GM19372 (cell line): ENCODE data around the gene ACOT8.
"Not testable (repeated sequence)": the region's sequence is repeated elsewhere in the genome, so short reads cannot be mapped to it uniquely, and the experiment has no call there.

Experiments
- ATAC-seq: cut with Tn5 transposase; IDR thresholded peaks from one replicate; pipeline ENCODE4 v1.9.1; 2021; ENCODE audit warnings: mild to moderate bottlenecking, low read depth, moderate library complexity; ENCODE audit not compliant: unreplicated experiment

ACOT8 gene

DNA sequence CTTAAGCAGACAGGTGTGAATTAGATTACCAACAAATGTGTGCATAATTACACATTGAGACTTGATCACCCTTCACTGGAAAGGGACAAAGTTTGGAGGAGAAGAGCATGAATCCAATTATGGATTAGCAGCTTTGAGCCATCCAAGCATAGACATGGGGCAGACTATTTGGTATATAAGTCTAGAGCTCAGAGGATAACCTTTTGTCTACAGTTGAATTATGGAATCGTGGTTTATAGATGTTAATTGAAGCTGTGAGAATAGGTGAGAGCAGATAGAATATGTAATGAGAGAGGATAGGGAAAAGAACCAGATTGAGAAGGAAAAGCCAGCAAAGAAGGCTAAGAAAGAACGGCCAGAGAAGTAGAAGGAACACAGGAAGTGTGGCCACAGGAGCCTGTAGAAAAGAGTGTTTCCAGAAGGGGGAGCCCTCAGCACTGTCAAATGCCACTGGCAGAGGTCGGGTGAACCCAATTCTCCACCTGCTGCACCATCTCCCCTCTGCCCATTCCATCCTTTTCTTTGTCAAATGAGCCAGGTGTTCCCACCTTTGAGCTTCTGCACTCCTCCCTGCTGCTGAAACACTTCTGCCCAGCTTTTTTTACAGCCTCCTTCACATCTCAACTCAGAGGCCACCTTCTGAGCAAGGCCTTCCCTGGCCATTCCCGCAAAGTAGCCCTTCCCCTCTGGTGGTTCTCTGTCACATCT, 58.1 kb downstream of the ACOT8 start:
- no peak for ATAC-seq

DNA sequence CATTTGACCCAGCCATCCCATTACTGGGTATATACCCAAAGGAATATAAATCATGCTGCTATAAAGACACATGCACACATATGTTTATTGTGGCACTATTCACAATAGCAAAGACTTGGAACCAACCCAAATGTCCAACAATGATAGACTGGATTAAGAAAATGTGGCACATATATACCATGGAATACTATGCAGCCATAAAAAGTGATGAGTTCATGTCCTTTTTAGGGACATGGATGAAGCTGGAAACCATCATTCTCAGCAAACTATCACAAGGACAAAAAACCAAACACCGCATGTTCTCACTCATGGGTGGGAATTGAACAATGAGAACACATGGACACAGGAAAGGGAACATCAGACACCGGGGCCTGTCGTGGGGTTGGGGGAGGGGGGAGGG, 59.2 kb downstream of the ACOT8 start:
- not testable (repeated sequence) for ATAC-seq

DNA sequence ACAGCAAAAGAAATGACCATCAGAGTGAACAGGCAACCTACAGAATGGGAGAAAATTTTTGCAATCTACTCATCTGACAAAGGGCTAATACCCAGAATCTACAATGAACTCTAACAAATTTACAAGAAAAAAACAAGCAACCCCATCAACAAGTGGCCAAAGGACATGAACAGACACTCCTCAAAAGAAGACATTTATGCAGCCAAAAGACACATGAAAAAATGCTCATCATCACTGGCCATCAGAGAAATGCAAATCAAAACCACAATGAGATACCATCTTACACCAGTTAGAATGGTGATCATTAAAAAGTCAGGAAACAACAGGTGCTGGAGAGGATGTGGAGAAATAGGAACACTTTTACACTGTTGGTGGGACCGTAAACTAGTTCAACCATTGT, 59.7 kb downstream of the ACOT8 start:
- not testable (repeated sequence) for ATAC-seq

- no peak for ATAC-seq
Observed at GRCh38 chr20:45796337-45797065, 60.7 kb downstream of the ACOT8 start.

DNA sequence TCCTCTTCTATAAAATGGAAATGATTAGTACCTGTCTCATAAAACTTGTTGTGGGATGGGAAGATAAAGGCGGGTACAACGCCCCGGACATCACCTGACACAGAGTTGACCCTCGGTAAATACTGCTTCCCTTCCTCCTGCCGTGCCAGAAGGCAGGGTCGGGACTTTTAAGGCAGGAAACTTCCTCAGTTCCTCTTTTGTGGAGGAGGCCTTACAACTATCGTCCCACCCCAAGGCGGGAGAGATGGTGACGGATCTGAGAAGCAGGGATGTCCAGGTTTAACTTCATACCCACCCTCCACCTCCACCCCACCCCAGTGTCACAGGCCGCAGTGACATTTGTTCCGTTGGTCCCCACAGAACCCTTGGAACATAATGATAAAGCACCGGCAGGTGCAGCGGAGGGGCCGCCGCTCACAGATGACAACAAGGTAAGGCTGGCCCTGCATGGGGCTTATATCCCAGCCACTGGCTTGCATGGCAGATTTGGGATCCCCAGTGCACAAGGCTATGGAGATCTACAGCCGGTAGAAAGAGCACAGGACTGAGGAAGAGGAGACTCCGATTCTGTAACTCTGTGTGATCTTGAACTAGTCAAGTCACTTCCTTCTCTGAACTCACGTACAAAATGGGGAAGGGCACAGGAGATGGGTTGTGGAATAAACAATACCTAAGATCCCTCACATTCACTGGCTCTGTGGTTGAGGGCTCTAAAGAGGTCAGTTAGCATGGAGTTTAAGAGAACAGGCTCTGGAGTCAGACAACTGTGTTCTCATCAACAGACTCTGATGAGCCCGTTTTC, 64.7 kb downstream of the ACOT8 start:
- no peak for ATAC-seq
